ENCODE measurements around the gene ZNF236.

Gene ZNF236

GRCh38 chr18:76908277-76908676, 85.9 kb downstream of the ZNF236 start:
- FAIRE-seq (no peak), DNase-seq (ENCODE audit: low spot score) (no peak)

- DNase-seq (ENCODE audit: low spot score) (no peak), FAIRE-seq (no peak)
Measured at GRCh38 chr18:76909439-76909838, 87.1 kb downstream of the ZNF236 start.

- FAIRE-seq = no peak
- DNase-seq (ENCODE audit: low spot score) = no peak
Measured at GRCh38 chr18:76911440-76911839, 89.1 kb downstream of the ZNF236 start.

GRCh38 chr18:76913583-76913982, 91.2 kb downstream of the ZNF236 start:
- FAIRE-seq (no peak), DNase-seq (ENCODE audit: low spot score) (no peak)

- no peak for DNase-seq (ENCODE audit: low spot score)
Measured at GRCh38 chr18:76914314-76914713, 92.0 kb downstream of the ZNF236 start.

GRCh38 chr18:76914796-76915195, 92.4 kb downstream of the ZNF236 start:
- FAIRE-seq = no peak

More at GRCh38 chr18:76914314-76914713, 92.0 kb downstream of the ZNF236 start:
- no peak for FAIRE-seq

GRCh38 chr18:76915456-76915855, 93.1 kb downstream of the ZNF236 start:
- FAIRE-seq (no peak), DNase-seq (ENCODE audit: low spot score) (no peak)

More at GRCh38 chr18:76914796-76915195, 92.4 kb downstream of the ZNF236 start:
- no peak for DNase-seq (ENCODE audit: low spot score)

- DNase-seq (ENCODE audit: low spot score) (no peak), FAIRE-seq (no peak)
Measured at GRCh38 chr18:76920974-76921373, 98.6 kb downstream of the ZNF236 start.

GRCh38 chr18:76922107-76922506, 99.8 kb downstream of the ZNF236 start:
- DNase-seq (ENCODE audit: low spot score) (no peak), FAIRE-seq (no peak)

- no peak for FAIRE-seq
- no peak for DNase-seq (ENCODE audit: low spot score)
Measured at GRCh38 chr18:76923485-76924085, 101.2 kb downstream of the ZNF236 start.

GRCh38 chr18:76925501-76925900, 103.1 kb downstream of the ZNF236 start:
- no peak for DNase-seq (ENCODE audit: low spot score)
- no peak for FAIRE-seq

- no peak for FAIRE-seq
- no peak for DNase-seq (ENCODE audit: low spot score)
Measured at GRCh38 chr18:76927223-76927725, 104.9 kb downstream of the ZNF236 start.

- no peak for DNase-seq (ENCODE audit: low spot score)
- no peak for FAIRE-seq
Measured at GRCh38 chr18:76928179-76928868, 106.0 kb downstream of the ZNF236 start.

- no peak for DNase-seq (ENCODE audit: low spot score)
- FAIRE-seq = no peak
Measured at GRCh38 chr18:76931171-76931570, 108.8 kb downstream of the ZNF236 start.

- no peak for DNase-seq (ENCODE audit: low spot score)
- FAIRE-seq = no peak
Measured at GRCh38 chr18:76932026-76932819, 109.9 kb downstream of the ZNF236 start.

GRCh38 chr18:76935722-76936337, 113.5 kb downstream of the ZNF236 start:
- FAIRE-seq (no peak), DNase-seq (ENCODE audit: low spot score) (no peak)

GRCh38 chr18:76936877-76937276, 114.5 kb downstream of the ZNF236 start:
- no peak for FAIRE-seq
- no peak for DNase-seq (ENCODE audit: low spot score)

- FAIRE-seq (no peak), DNase-seq (ENCODE audit: low spot score) (no peak)
Measured at GRCh38 chr18:76937597-76937996, 115.2 kb downstream of the ZNF236 start.

GRCh38 chr18:76938619-76939018, 116.3 kb downstream of the ZNF236 start:
- no peak for FAIRE-seq

GRCh38 chr18:76941284-76941683, 118.9 kb downstream of the ZNF236 start:
- no peak for FAIRE-seq

More at GRCh38 chr18:76938619-76939018, 116.3 kb downstream of the ZNF236 start:
- DNase-seq (ENCODE audit: low spot score) = no peak

GRCh38 chr18:76943542-76944339, 121.4 kb downstream of the ZNF236 start:
- no peak for FAIRE-seq
- DNase-seq (ENCODE audit: low spot score) = no peak

More at GRCh38 chr18:76941284-76941683, 118.9 kb downstream of the ZNF236 start:
- DNase-seq (ENCODE audit: low spot score) = no peak

Data from RCC 7860 (cell line).